GM12878 (cell line): Measurements from ENCODE around the gene PTPRN2. TPM values are rescaled to one million over a fixed set of nuclear protein-coding genes. Genes with fewer than 3 reads are reported as not detected.

Experiments
- ATAC-seq: fragments of 200-7000 bp; cut with Tn5 transposase; 3 replicates; pipeline ENCODE4 v1.9.1; 2020; ENCODE audit warnings: mild to moderate bottlenecking, moderate library complexity
- BruUV-seq: library from RNA; stranded (reverse); fragments of 400-500 nt; replicated peaks from 2 replicates; lab custom pipeline; 2021; lab: Mats Ljungman, UMichigan
- CTCF ChIA-PET: fragments of 300-600 bp; sonication (Branson Sonifier 250); formaldehyde crosslinking; extraction: SDS; loops from one replicate; lab custom pipeline; 2021; ENCODE audit warnings: inconsistent platforms; lab: Yijun Ruan, JAX
- POLR2A ChIA-PET: fragments of 350-600 bp; formaldehyde crosslinking; extraction: SDS; loops from one replicate; lab custom pipeline; 2021; ENCODE audit warnings: inconsistent platforms; lab: Charles Lee
- RAD21 ChIA-PET: fragments of 300-600 bp; sonication (Branson Sonifier 250); formaldehyde crosslinking; loops from one replicate; lab custom pipeline; 2023; ENCODE audit warnings: antibody characterized with exemption; ENCODE audit not compliant: unreplicated experiment; lab: Charles Lee
- SMC1A ChIA-PET: fragments of 300-600 bp; sonication (Branson Sonifier 250); formaldehyde crosslinking; loops from one replicate; lab custom pipeline; 2023; ENCODE audit not compliant: unreplicated experiment, uncharacterized antibody; lab: Charles Lee
- DNase-seq: peaks from one replicate; pipeline ENCODE4 v3.0.0-alpha.2; 2011; ENCODE audit warnings: low read depth, low spot score
- FAIRE-seq: peaks from 3 replicates; lab custom pipeline; 2011; peaks lifted over from hg19 to GRCh38; lab: Jason Lieb, UNC
- H2AFZ ChIP-seq: 2 replicates; pipeline ENCODE4 v1.6.0; 2011; ENCODE audit warnings: low read depth, low read length, control low read depth; ENCODE audit not compliant: control insufficient read depth
- H3K27ac ChIP-seq: 2 replicates; pipeline ENCODE4 v1.5.1; 2011; ENCODE audit warnings: control low read depth; ENCODE audit not compliant: control insufficient read depth, insufficient read depth
- H3K27me3 ChIP-seq, 2 experiments: replicated peaks in 1 of 2; 2 replicates each; pipeline versions ENCODE4 v1.6.0 to v1.6.1; 2011; ENCODE audit warnings: low read length in 1 of 2; ENCODE audit not compliant: control insufficient read depth in 2 of 2, insufficient read depth in 2 of 2
- H3K36me3 ChIP-seq, 2 experiments: 2 replicates each; pipeline ENCODE4 v1.5.1; 2011; ENCODE audit warnings: low read length in 1 of 2; ENCODE audit not compliant: control insufficient read depth in 2 of 2, insufficient read depth in 2 of 2
- H3K4me1 ChIP-seq: 2 replicates; pipeline ENCODE4 v1.6.1; 2011; ENCODE audit warnings: mild to moderate bottlenecking, low read length, moderate library complexity, mixed read lengths; ENCODE audit not compliant: control insufficient read depth, insufficient read depth
- H3K4me2 ChIP-seq: 2 replicates; pipeline ENCODE4 v1.6.0; 2011; ENCODE audit warnings: control low read depth; ENCODE audit not compliant: control insufficient read depth, insufficient read depth
- H3K4me3 ChIP-seq: fragments of 200-600 bp; sonication (generic); 2 replicates; pipeline ENCODE4 v1.5.1; 2016
- H3K79me2 ChIP-seq: 2 replicates; pipeline ENCODE4 v1.6.0; 2011; ENCODE audit warnings: low read length; ENCODE audit not compliant: control insufficient read depth, insufficient read depth
- H3K9ac ChIP-seq: 2 replicates; pipeline ENCODE4 v1.8.0; 2011; ENCODE audit warnings: low read length, control low read depth, mixed read lengths; ENCODE audit not compliant: control insufficient read depth, insufficient read depth
- H3K9me3 ChIP-seq: replicated peaks from 3 replicates; pipeline ENCODE4 v1.5.1; 2011; ENCODE audit warnings: mild to moderate bottlenecking, low read length; ENCODE audit not compliant: control insufficient read depth, insufficient read depth
- H4K20me1 ChIP-seq: 2 replicates; pipeline ENCODE4 v1.6.0; 2011; ENCODE audit not compliant: control insufficient read depth, insufficient read depth
- KAT2A ChIP-seq: conservative IDR thresholded peaks from 2 replicates; pipeline ENCODE4 v1.6.1; 2011; ENCODE audit warnings: low read depth, low read length; ENCODE audit not compliant: control insufficient read depth
- MTA3 ChIP-seq: IDR thresholded peaks from 2 replicates; pipeline ENCODE4 v1.6.1; 2012; ENCODE audit warnings: low read length, inconsistent platforms, borderline replicate concordance
- YY1 ChIP-seq: IDR thresholded peaks from 2 replicates; pipeline ENCODE4 v1.6.1; 2011; ENCODE audit warnings: low read depth, mild to moderate bottlenecking, low read length
- WGBS: methylation state at CpG from one replicate; pipeline ENCODE4 v1.1.6; 2016; ENCODE audit warnings: low lambda C conversion rate; ENCODE audit not compliant: insufficient replicate concordance, insufficient coverage; ENCODE audit errors: missing lambda C conversion rate; 5-methylcytosine and 5-hydroxymethylcytosine counted together
- in situ Hi-C: fragments of 300-500 bp; cut with MboI; formaldehyde crosslinking; loops from 9 replicates; pipeline ENCODE4 v1.14.3; 2018; ENCODE audit warnings: mixed read lengths
- intact Hi-C: fragments of 100-400 bp; cut with micrococcal nuclease; formaldehyde crosslinking; loops from one replicate; pipeline ENCODE4 v1.14.2; 2022; ENCODE audit not compliant: unreplicated experiment
- polyA plus RNA-seq, 11 experiments: library from polyadenylated mRNA; depleted of rRNA in 4 of 11; unstranded in 6 of 11; stranded (reverse) in 5 of 11; fragments of >200 nt; fragmentation: Nextera tagmentation in 4 of 11; fragmentation: Illumina TruSeq in 1 of 11; extraction: Ambion mirVana in 4 of 11; extraction: Trizol in 1 of 11; gene quantifications; 1 replicate in 1 of 11; 2 replicates in 10 of 11; pipeline versions ENCODE4 v1.2.1 to v1.2.3, GENCODE V29; 2011 to 2016; ENCODE audit warnings: inconsistent platforms in 2 of 11, missing spikeins in 2 of 11, low read depth in 1 of 11
- total RNA-seq, 4 experiments: library from RNA; depleted of rRNA in 3 of 4; stranded (reverse); fragments of >200 nt in 3 of 4; fragmentation: Illumina TruSeq in 1 of 4; extraction: Trizol in 1 of 4; gene quantifications; 2 replicates each; pipeline versions ENCODE4 v1.2.1 to v1.2.3, GENCODE V29; 2013 to 2021

Gene PTPRN2
- total and polyA plus RNA-seq, 10 of the 15 experiments (the other 5 are each of a cell fraction or from before 2014, with no cell fraction given) = 5.4 TPM; not detected in 9

- Histone ChIP-seq H3K4me1 (no peaks in the 10 kb centered on the region), H3K27me3 (no peaks in the 10 kb centered on the region), H3K4me2 (no peak overlapping the region), H3K36me3 (no peaks in the 10 kb centered on the region), H3K27ac (no peak overlapping the region), H3K9me3 (no peaks in the 10 kb centered on the region; the same call in 2 of the 3 replicates), H4K20me1 (no peaks in the 10 kb centered on the region), H2AFZ (no peak overlapping the region), H3K9ac (no peak overlapping the region), H3K4me3 (no peak overlapping the region), H3K79me2 (no peaks in the 10 kb centered on the region)
- ATAC-seq = no peak
- TF ChIP-seq YY1 (no peak), KAT2A (no peak)
- BruUV-seq = no TSS peak
- POLR2A ChIA-PET = no interaction called here
- WGBS = 49% methylated on average over 31 of the region's 31 CpGs
- SMC1A ChIA-PET = no interaction called here
- CTCF ChIA-PET = no interaction called here
- no peak for DNase-seq
- RAD21 ChIA-PET = no interaction called here
- in situ Hi-C loops (no loop called here), intact Hi-C loops (no loop called here)
- FAIRE-seq = no peak
Measured at GRCh38 chr7:157908006-157908782, 679.4 kb downstream of the PTPRN2 start.

GRCh38 chr7:157907091-157907490, 680.5 kb downstream of the PTPRN2 start:
- FAIRE-seq (no peak), ATAC-seq (no peak), DNase-seq (no peak)
- no peaks in the 10 kb centered on the region for H3K4me1 ChIP-seq
- in situ Hi-C loops (no loop called here), intact Hi-C loops (no loop called here)
- ChIA-PET POLR2A (no interaction called here), SMC1A (no interaction called here), CTCF (no interaction called here), RAD21 (no interaction called here)
- no peaks in the 10 kb centered on the region for H3K36me3 ChIP-seq
- H3K27me3 ChIP-seq = no peaks in the 10 kb centered on the region
- no peak overlapping the region for H3K4me3 ChIP-seq
- no peak for TF ChIP-seq MTA3
- no peak overlapping the region for H3K27ac ChIP-seq
- H2AFZ ChIP-seq = no peak overlapping the region
- H3K79me2 ChIP-seq = no peaks in the 10 kb centered on the region
- no TSS peak for BruUV-seq
- no peaks in the 10 kb centered on the region for H4K20me1 ChIP-seq
- no peak overlapping the region for H3K4me2 ChIP-seq
- 51% methylated on average over 18 of the region's 18 CpGs for WGBS
- no peak overlapping the region for H3K9ac ChIP-seq
- no peaks in the 10 kb centered on the region; the same call in 2 of the 3 replicates for H3K9me3 ChIP-seq
